Lower leg skin (tissue), 4 donors: ENCODE results near the gene PCDHB1. TPM values are rescaled to one million over a fixed set of nuclear protein-coding genes. Genes with fewer than 3 reads are reported as not detected.
"Not testable (repeated sequence)": the region's sequence is repeated elsewhere in the genome, so short reads cannot be mapped to it uniquely, and the experiment has no call there.

Experiments
- DNase-seq, 2 donors: peaks; one replicate each; pipeline ENCODE4 v3.0.0-alpha.2; 2019; ENCODE audit warnings: low spot score in 2 of 2
- H3K4me3 ChIP-seq: fragments of 200-600 bp; sonication (generic); 2 replicates; pipeline ENCODE4 v1.5.1; 2017; ENCODE audit warnings: mild to moderate bottlenecking, low read depth; ENCODE audit not compliant: poor library complexity, severe bottlenecking
- POLR2A ChIP-seq, 2 donors: fragments of 450-650 bp; IDR thresholded peaks; one replicate each; pipeline ENCODE4 v1.6.1; 2016 to 2017; ENCODE audit warnings: antibody characterized with exemption in 2 of 2, mild to moderate bottlenecking in 1 of 2, moderate library complexity in 1 of 2
- WGBS, 2 donors: methylation state at CpG; one replicate each; pipeline ENCODE4 v1.1.5; 2018; 5-methylcytosine and 5-hydroxymethylcytosine counted together
- intact Hi-C: fragments of 100-400 bp; cut with DNase I; formaldehyde crosslinking; loops from one replicate; pipeline ENCODE4 v1.15.0; 2023; ENCODE audit warnings: low total_unique reads
- total RNA-seq, 4 donors: library from RNA; depleted of rRNA; stranded (reverse); fragments of >200 nt; gene quantifications; one replicate each; pipeline ENCODE4 v1.1.0, GENCODE V29; 2016
- TF ChIP-seq, protein P1 (sequence below), 3 donors: fragments of 450-650 bp; IDR thresholded peaks; one replicate each; pipeline ENCODE4 v1.5.1; 2016; ENCODE audit warnings: antibody characterized with exemption in 3 of 3, mild to moderate bottlenecking in 3 of 3, moderate library complexity in 2 of 3

PCDHB1 gene
- total RNA-seq, 4 donors from 2014 or later = not detected

DNA sequence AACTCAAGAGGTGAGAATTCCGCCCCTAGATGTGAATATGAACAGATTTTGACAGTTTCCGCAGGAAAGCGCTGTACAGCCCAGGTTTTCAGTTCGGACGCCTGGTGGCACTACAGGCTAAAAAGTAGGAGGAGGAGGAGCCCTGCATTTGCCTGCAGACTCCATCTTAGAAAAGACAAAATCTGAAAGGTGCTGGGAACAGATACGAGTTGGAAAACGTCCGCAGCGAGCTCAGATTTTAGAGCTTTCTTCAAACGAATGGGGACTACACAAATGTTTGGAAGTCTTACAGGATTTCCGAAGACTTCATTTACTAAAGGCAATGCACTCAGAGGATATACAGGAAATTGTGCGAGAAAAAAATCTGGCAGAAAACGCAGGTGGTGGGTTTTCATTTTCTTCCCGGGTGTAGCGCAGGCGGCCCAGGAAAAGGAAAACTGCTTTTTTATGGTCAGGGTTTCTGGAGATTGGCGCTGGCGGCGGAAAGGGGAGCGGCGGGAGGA is 33.4 kb downstream of the PCDHB1 start:
- no peak for DNase-seq
- H3K4me3 ChIP-seq = no peak overlapping the region
- TF ChIP-seq POLR2A (IDR thresholded peaks at IDR 0.05) = no peak
- intact Hi-C loops = no loop called here
- 15 to 18% methylated on average over 21 of the region's 21 CpGs for WGBS, 2 donors

DNA sequence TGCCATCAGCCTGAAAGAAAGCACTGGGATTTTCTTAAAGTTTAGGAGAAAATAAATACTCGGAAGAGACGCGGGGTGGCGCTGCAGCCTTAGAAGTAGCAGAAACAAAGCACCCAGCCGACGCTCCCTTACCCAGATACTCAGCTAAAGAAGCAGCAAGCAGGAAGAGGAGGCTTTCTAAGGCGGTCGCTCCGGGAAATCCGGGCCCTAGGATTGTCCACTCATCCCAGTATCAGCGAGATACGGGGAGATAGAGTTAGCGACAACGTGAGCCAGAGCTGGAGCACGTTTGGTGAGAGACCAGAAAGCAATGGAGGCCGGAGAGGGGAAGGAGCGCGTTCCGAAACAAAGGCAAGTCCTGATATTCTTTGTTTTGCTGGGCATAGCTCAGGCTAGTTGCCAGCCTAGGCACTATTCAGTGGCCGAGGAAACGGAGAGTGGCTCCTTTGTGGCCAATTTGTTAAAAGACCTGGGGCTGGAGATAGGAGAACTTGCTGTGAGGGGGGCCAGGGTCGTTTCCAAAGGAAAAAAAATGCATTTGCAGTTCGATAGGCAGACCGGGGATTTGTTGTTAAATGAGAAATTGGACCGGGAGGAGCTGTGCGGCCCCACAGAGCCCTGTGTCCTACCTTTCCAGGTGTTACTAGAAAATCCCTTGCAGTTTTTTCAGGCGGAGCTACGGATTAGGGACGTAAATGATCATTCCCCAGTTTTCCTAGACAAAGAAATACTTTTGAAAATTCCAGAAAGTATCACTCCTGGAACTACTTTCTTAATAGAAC is 43.5 kb downstream of the PCDHB1 start, which contains the start of gene PCDHB2:
TSS of gene PCDHB2 (plus strand) at position 135 of the 782 bp plus-strand sequence. CDS start at position 311, 176 bp downstream.
- intact Hi-C loops = no loop called here
- no peak within 1 kb of the TSS for H3K4me3 ChIP-seq
- 13 to 20% methylated on average over 29 of the region's 29 CpGs for WGBS, 2 donors
- TF ChIP-seq, protein P1, sequence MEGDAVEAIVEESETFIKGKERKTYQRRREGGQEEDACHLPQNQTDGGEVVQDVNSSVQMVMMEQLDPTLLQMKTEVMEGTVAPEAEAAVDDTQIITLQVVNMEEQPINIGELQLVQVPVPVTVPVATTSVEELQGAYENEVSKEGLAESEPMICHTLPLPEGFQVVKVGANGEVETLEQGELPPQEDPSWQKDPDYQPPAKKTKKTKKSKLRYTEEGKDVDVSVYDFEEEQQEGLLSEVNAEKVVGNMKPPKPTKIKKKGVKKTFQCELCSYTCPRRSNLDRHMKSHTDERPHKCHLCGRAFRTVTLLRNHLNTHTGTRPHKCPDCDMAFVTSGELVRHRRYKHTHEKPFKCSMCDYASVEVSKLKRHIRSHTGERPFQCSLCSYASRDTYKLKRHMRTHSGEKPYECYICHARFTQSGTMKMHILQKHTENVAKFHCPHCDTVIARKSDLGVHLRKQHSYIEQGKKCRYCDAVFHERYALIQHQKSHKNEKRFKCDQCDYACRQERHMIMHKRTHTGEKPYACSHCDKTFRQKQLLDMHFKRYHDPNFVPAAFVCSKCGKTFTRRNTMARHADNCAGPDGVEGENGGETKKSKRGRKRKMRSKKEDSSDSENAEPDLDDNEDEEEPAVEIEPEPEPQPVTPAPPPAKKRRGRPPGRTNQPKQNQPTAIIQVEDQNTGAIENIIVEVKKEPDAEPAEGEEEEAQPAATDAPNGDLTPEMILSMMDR (IDR thresholded peaks at IDR 0.05) = no peak
- TF ChIP-seq POLR2A (IDR thresholded peaks at IDR 0.05) = no peak
- no peak for DNase-seq

DNA sequence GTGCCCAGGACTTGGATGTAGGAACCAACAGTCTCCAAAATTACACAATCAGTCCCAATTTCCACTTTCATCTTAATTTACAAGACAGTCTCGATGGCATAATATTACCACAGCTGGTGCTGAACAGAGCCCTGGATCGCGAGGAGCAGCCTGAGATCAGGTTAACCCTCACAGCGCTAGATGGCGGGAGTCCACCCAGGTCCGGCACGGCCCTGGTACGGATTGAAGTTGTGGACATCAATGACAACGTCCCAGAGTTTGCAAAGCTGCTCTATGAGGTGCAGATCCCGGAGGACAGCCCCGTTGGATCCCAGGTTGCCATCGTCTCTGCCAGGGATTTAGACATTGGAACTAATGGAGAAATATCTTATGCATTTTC is 44.1 kb downstream of the PCDHB1 start:
- WGBS, 2 donors = 38 to 46% methylated on average over 12 of the region's 12 CpGs

DNA sequence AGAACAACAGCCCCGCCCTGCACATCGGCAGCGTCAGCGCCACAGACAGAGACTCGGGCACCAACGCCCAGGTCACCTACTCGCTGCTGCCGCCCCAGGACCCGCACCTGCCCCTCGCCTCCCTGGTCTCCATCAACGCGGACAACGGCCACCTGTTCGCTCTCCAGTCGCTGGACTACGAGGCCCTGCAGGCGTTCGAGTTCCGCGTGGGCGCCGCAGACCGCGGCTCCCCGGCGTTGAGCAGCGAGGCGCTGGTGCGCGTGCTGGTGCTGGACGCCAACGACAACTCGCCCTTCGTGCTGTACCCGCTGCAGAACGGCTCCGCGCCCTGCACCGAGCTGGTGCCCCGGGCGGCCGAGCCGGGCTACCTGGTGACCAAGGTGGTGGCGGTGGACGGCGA is 45.0 kb downstream of the PCDHB1 start:
- H3K4me3 ChIP-seq, intact Hi-C loops, DNase-seq: not testable (repeated sequence)
- WGBS, 2 donors = 34 to 35% methylated on average over 7 to 17 of the region's 46 CpGs

More for the DNA sequence above, 44.1 kb downstream of the PCDHB1 start:
- DNase-seq = no peak
- TF ChIP-seq, protein P1 (IDR thresholded peaks at IDR 0.05) = no peak
- no peak for TF ChIP-seq POLR2A (IDR thresholded peaks at IDR 0.05)
- no peak overlapping the region for H3K4me3 ChIP-seq
- intact Hi-C loops = no loop called here

DNA sequence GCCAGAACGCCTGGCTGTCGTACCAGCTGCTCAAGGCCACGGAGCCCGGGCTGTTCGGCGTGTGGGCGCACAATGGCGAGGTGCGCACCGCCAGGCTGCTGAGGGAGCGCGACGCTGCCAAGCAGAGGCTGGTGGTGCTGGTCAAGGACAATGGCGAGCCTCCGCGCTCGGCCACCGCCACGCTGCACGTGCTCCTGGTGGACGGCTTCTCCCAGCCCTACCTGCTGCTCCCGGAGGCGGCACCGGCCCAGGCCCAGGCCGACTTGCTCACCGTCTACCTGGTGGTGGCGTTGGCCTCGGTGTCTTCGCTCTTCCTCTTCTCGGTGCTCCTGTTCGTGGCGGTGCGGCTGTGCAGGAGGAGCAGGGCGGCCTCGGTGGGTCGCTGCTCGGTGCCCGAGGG is 45.4 kb downstream of the PCDHB1 start:
- H3K4me3 ChIP-seq, intact Hi-C loops, DNase-seq: not testable (repeated sequence)
- WGBS, 2 donors = 0% methylated on average over 1 of the region's 38 CpGs; no CpG with 5 or more reads in 1 of the 2 donors

DNA sequence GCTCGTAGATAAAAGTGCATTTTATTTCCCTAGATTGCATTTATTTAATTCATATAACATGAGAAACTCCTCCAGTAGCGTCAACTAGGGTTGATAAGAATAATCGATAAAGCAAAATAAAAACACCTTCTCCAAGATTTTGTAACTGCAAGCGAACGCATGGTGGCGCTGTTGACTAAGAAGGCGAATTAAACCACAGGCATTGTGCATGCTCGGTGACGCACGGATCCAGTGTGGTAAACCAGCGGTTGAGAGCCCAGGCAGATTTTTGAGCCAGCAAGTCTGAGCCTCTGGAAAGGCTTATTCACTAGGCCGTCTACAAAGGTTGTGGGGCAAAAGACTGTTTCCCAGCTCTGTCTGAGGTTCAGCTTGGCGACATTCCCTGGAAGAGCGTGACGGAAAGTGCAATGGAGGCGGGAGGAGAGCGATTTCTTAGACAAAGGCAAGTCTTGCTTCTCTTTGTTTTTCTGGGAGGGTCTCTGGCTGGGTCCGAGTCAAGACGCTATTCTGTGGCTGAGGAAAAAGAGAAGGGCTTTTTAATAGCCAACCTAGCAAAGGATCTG is 49.1 kb downstream of the PCDHB1 start, which contains the start of gene PCDHB3:
TSS of gene PCDHB3 (plus strand) at position 231 of the 563 bp plus-strand sequence. CDS start at position 408, 177 bp downstream.
- intact Hi-C loops = no loop called here
- 19 to 24% methylated on average over 19 of the region's 19 CpGs for WGBS, 2 donors
- TF ChIP-seq POLR2A (IDR thresholded peaks at IDR 0.05) = no peak
- TF ChIP-seq, protein P1 (IDR thresholded peaks at IDR 0.05) = no peak
- H3K4me3 ChIP-seq = no peak within 1 kb of the TSS
- DNase-seq = no peak

DNA sequence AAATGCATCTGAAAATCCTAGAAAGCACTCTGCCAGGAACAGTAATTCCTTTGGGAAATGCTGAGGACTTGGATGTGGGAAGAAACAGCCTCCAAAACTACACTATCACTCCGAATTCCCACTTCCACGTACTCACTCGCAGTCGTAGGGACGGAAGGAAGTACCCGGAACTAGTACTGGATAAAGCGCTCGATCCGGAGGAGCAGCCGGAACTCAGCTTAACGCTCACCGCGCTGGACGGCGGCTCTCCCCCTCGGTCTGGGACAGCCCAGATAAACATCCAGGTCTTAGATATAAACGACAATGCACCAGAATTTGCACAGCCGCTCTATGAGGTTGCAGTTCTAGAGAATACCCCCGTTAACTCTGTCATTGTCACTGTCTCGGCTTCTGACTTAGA is 49.9 kb downstream of the PCDHB1 start:
- 38 to 45% methylated on average over 19 of the region's 20 CpGs for WGBS, 2 donors
- TF ChIP-seq, protein P1 (IDR thresholded peaks at IDR 0.05) = no peak
- TF ChIP-seq POLR2A (IDR thresholded peaks at IDR 0.05) = no peak
- no peak for DNase-seq
- intact Hi-C loops = no loop called here
- H3K4me3 ChIP-seq = no peak overlapping the region

DNA sequence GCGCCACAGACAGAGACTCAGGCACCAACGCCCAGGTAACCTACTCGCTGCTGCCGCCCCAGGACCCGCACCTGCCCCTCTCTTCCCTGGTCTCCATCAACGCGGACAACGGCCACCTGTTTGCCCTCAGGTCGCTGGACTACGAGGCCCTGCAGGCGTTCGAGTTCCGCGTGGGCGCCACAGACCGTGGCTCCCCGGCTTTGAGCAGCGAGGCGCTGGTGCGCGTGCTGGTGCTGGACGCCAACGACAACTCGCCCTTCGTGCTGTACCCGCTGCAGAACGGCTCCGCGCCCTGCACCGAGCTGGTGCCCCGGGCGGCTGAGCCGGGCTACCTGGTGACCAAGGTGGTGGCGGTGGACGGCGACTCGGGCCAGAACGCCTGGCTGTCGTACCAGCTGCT is 50.9 kb downstream of the PCDHB1 start:
- DNase-seq, H3K4me3 ChIP-seq, intact Hi-C loops: not testable (repeated sequence)
- WGBS, 2 donors = 42 to 51% methylated on average over 17 to 19 of the region's 39 CpGs

DNA sequence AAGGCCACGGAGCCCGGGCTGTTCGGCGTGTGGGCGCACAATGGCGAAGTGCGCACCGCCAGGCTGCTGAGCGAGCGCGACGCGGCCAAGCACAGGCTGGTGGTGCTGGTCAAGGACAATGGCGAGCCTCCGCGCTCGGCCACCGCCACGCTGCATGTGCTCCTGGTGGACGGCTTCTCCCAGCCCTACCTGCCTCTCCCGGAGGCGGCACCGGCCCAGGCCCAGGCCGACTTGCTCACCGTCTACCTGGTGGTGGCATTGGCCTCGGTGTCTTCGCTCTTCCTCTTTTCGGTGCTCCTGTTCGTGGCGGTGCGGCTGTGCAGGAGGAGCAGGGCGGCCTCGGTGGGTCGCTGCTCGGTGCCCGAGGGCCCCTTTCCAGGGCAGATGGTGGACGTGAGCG is 51.3 kb downstream of the PCDHB1 start:
- intact Hi-C loops, DNase-seq, H3K4me3 ChIP-seq: not testable (repeated sequence)
- whole genome bisulfite sequencing, 2 donors = 40 to 42% methylated on average over 3 to 20 of the region's 38 CpGs
